IPS DF 6.9 (cell line): Measurements from ENCODE around the gene CRIM1.

Experiments used
- DNase-seq: peaks from one replicate; pipeline ENCODE4 v3.0.0-alpha.2; 2013; ENCODE audit warnings: low read depth, low spot score
- H3K27ac ChIP-seq: one replicate; pipeline ENCODE4 v1.5.1; 2013; ENCODE audit warnings: low read length, control low read depth
- H3K27me3 ChIP-seq: 2 replicates; pipeline ENCODE4 v1.6.1; 2013; ENCODE audit warnings: mild to moderate bottlenecking, low read length; ENCODE audit not compliant: control insufficient read depth, insufficient read depth
- H3K36me3 ChIP-seq: 2 replicates; pipeline ENCODE4 v1.6.1; 2013; ENCODE audit warnings: low read length; ENCODE audit not compliant: control insufficient read depth, insufficient read depth
- H3K4me1 ChIP-seq: 2 replicates; pipeline ENCODE4 v1.6.1; 2013; ENCODE audit warnings: low read length; ENCODE audit not compliant: control insufficient read depth, insufficient read depth
- H3K4me3 ChIP-seq: 2 replicates; pipeline ENCODE4 v1.5.1; 2013; ENCODE audit warnings: mild to moderate bottlenecking, low read length
- H3K9me3 ChIP-seq: 2 replicates; pipeline ENCODE4 v1.6.1; 2013; ENCODE audit warnings: low read length, inconsistent platforms; ENCODE audit not compliant: control insufficient read depth, insufficient read depth
- WGBS: extraction: QIAGEN DNeasy Blood & Tissue Kit; methylation state at CpG from one replicate; pipeline ENCODE4 v1.1.7; 2013; ENCODE audit warnings: mixed read lengths, missing lambda C conversion rate; ENCODE audit not compliant: insufficient read length, insufficient coverage; 5-methylcytosine and 5-hydroxymethylcytosine counted together

The CRIM1 gene

DNA sequence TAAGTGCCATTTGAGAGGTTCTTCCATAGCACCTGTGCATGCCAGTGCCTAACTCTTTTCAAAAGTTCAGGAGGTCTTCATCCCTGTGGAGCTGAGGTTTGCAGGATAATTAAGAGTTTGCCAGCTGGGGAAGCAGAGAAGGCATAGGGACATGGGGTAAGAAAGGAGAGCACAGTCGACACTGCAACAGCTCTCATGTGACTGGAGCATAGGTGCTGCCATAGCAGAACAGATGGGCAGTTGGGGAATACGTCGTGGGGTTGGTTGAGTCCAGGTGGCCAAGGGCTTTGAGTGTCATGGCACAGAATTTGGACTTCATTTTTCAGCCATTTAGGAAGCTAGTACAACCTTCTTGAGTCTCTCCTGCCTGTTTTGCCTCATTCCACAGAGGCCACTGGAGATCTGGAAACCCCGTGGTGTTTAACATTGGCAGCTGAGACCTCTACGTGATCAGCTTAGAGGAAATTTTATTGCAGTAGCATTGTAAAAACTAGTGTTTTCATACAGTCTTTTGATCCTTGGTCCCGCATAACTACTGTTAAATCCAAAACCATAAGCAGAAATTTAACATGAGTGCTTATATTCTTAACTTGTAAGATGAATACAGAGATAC is 65.1 kb downstream of the CRIM1 start:
- H3K27me3 ChIP-seq: no peaks in the 10 kb centered on the region
- no peak overlapping the region for H3K27ac ChIP-seq
- no peaks in the 10 kb centered on the region for H3K9me3 ChIP-seq
- H3K36me3 ChIP-seq: no peaks in the 10 kb centered on the region
- no CpG with 5 or more reads among the region's 6 CpGs for WGBS
- H3K4me3 ChIP-seq: no peak overlapping the region
- no peak for DNase-seq
- peaks cover 8% of the 10 kb centered on the region for H3K4me1 ChIP-seq

- Histone ChIP-seq H3K36me3 (no peaks in the 10 kb centered on the region), H3K9me3 (no peaks in the 10 kb centered on the region), H3K27ac (no peak overlapping the region), H3K4me1 (peaks cover 8% of the 10 kb centered on the region), H3K27me3 (no peaks in the 10 kb centered on the region), H3K4me3 (no peak overlapping the region)
- no peak for DNase-seq
- no CpG with 5 or more reads among the region's 3 CpGs for WGBS
Measured at GRCh38 chr2:36421379-36421778, 65.8 kb downstream of the CRIM1 start.

- Histone ChIP-seq H3K27me3 (no peaks in the 10 kb centered on the region), H3K9me3 (no peaks in the 10 kb centered on the region), H3K27ac (no peak overlapping the region), H3K4me1 (peaks cover 8% of the 10 kb centered on the region), H3K4me3 (no peak overlapping the region), H3K36me3 (no peaks in the 10 kb centered on the region)
- WGBS: no CpG with 5 or more reads among the region's 5 CpGs
- DNase-seq: no peak
Measured at GRCh38 chr2:36423172-36423571, 67.6 kb downstream of the CRIM1 start.

DNA sequence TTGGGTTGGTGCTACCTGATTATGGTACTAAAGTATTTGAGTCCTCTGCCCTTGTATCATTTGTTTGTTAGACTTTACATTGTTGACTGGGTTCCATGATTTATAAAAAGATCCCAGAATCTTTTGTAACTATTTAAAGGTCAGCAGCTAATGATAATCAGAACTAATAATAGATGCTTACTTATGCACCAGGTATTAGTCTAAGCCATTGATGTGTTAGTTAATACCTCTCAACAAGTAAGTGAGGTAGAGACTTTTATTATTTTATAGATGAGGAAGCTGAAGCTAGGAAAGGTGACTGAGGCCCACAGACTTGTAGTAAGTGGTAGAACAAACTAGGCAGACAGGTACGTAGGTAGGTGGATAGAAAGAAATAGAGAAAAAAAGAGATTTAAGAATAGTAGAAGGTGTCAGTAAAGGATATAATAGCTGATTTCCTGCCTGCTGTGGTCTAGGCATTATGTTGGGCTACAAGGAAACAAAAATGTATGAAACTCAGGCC is 68.1 kb downstream of the CRIM1 start:
- Histone ChIP-seq H3K27me3 (no peaks in the 10 kb centered on the region), H3K36me3 (no peaks in the 10 kb centered on the region), H3K4me1 (peaks cover 8% of the 10 kb centered on the region), H3K4me3 (no peak overlapping the region), H3K27ac (no peak overlapping the region), H3K9me3 (no peaks in the 10 kb centered on the region)
- 100% methylated on average over 1 of the region's 1 CpG for WGBS
- DNase-seq: no peak

GRCh38 chr2:36425608-36426355 is 70.2 kb downstream of the CRIM1 start:
- H3K4me1 ChIP-seq: peaks cover 2% of the 10 kb centered on the region
- no peak overlapping the region for H3K27ac ChIP-seq
- no peaks in the 10 kb centered on the region for H3K36me3 ChIP-seq
- no peaks in the 10 kb centered on the region for H3K9me3 ChIP-seq
- no CpG with 5 or more reads among the region's 3 CpGs for WGBS
- H3K27me3 ChIP-seq: no peaks in the 10 kb centered on the region
- H3K4me3 ChIP-seq: no peak overlapping the region
- DNase-seq: no peak

DNA sequence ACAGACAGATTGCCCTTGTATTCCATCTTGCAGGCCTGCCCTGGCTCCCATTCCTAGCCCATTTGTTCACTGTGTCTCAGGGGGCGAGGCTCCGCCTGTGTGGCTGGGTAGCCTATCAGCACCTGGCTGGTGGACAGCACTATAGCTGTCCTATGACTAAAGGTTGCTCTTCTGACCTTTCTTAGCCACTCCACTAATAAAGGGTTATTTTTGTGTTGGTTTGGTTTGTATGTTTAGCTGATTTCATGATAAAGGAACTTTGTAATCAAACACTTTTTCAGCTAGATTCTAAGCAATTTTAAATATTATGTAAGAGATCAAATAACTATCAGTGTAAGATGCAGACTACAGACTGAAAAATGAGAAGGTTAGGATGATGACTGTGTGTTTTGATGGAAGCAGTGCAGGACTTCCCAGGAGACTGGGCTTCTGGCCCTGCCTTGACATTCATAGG is 72.2 kb downstream of the CRIM1 start:
- Histone ChIP-seq H3K36me3 (no peaks in the 10 kb centered on the region), H3K27ac (no peak overlapping the region), H3K27me3 (no peaks in the 10 kb centered on the region), H3K9me3 (no peaks in the 10 kb centered on the region), H3K4me1 (peaks cover 2% of the 10 kb centered on the region; the same call in 1 of the 2 replicates), H3K4me3 (no peak overlapping the region)
- DNase-seq: no peak
- no CpG with 5 or more reads among the region's 2 CpGs for WGBS

DNA sequence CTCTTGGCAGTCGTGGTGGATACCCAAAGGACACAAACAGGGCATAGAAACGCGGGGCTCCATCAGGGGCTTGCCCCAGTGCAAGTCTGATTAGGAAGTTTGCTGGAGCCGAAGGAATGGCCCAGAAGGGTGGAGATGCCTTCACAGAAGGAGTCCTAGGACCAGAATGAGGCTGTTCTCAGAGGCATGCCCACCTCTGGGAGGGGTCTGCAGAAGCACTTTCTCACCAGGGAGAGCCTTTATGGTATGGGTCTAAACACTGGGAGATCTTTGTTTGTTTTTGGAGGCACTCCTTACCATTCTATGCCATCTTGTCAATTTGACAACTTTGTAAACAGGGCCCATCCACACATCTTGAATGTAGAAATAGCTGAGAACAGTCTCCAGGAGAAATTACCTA is 75.0 kb downstream of the CRIM1 start:
- Histone ChIP-seq H3K36me3 (no peaks in the 10 kb centered on the region), H3K27ac (no peak overlapping the region), H3K4me3 (no peak overlapping the region), H3K27me3 (no peaks in the 10 kb centered on the region), H3K9me3 (no peaks in the 10 kb centered on the region), H3K4me1 (0 out of 2 replicates have a peak, but pooled peaks cover 2% of the 10 kb centered on the region)
- no CpG with 5 or more reads among the region's 4 CpGs for WGBS
- no peak for DNase-seq

GRCh38 chr2:36432479-36432878 is 76.9 kb downstream of the CRIM1 start:
- H3K4me1 ChIP-seq: 0 out of 2 replicates have a peak, but pooled peaks cover 2% of the 10 kb centered on the region
- H3K27me3 ChIP-seq: no peaks in the 10 kb centered on the region
- H3K4me3 ChIP-seq: no peak overlapping the region
- H3K27ac ChIP-seq: no peak overlapping the region
- no peaks in the 10 kb centered on the region for H3K9me3 ChIP-seq
- no peak for DNase-seq
- no CpG with 5 or more reads among the region's 3 CpGs for WGBS
- no peaks in the 10 kb centered on the region for H3K36me3 ChIP-seq

- DNase-seq: no peak
- WGBS: no CpG with 5 or more reads among the region's 11 CpGs
- H3K4me1 ChIP-seq: 0 out of 2 replicates have a peak, but pooled peaks cover 2% of the 10 kb centered on the region
- no peaks in the 10 kb centered on the region for H3K27me3 ChIP-seq
- no peaks in the 10 kb centered on the region for H3K9me3 ChIP-seq
- H3K36me3 ChIP-seq: no peaks in the 10 kb centered on the region
- no peak overlapping the region for H3K4me3 ChIP-seq
- H3K27ac ChIP-seq: no peak overlapping the region
Measured at GRCh38 chr2:36433311-36434217, 78.0 kb downstream of the CRIM1 start.

- Histone ChIP-seq H3K27ac (no peak overlapping the region), H3K4me3 (no peak overlapping the region), H3K36me3 (no peaks in the 10 kb centered on the region; the same call in 1 of the 2 replicates), H3K9me3 (no peaks in the 10 kb centered on the region), H3K4me1 (no peaks in the 10 kb centered on the region), H3K27me3 (no peaks in the 10 kb centered on the region)
- no CpG with 5 or more reads among the region's 3 CpGs for WGBS
- DNase-seq: no peak
Measured at GRCh38 chr2:36438449-36438977, 82.9 kb downstream of the CRIM1 start.
